ENCODE results near the gene RGS9BP. TPM values are rescaled to one million over a fixed set of nuclear protein-coding genes. Genes with fewer than 3 reads are reported as not detected.

RGS9BP gene
- total and polyA plus RNA-seq, 2 of the 13 experiments (the other 11 are each of a cell fraction or from before 2014, with no cell fraction given), result 0.01 TPM; not detected in 1

- POLR2A ChIA-PET, result no interaction called here
- in situ Hi-C loops (cut with HindIII; ENCODE audit: extremely low pct_ligation_motif_present, low pct_unique_long_range_greater_than_20kb), result no loop called here
- Histone ChIP-seq H2AFZ (ENCODE audit: low read length) (no peak overlapping the region), H3K4me3 (replicated peaks in 1 of 3; ENCODE audit: insufficient read depth in 1 of 3, low read depth in 2 of 3, low read length in 3 of 3) (no peak overlapping the region), H3K4me1 (ENCODE audit: insufficient read depth, low read length) (no peaks in the 10 kb centered on the region), H3K27me3 (ENCODE audit: control insufficient read depth in 1 of 2, insufficient read depth in 2 of 2, low read length in 2 of 2) (no peaks in the 10 kb centered on the region), H3K4me2 (ENCODE audit: low read depth, low read length) (no peak overlapping the region), H3K9ac (ENCODE audit: insufficient read depth, low read depth, low read length) (no peak overlapping the region), H3K36me3 (replicated peaks in 1 of 2; ENCODE audit: control insufficient read depth in 1 of 2, insufficient read depth in 2 of 2, low read length in 2 of 2) (peaks cover 17 to 41% of the 10 kb centered on the region in 2 experiments; a peak in 4 of 5 replicates), H3K79me2 (ENCODE audit: insufficient read depth, low read length) (no peaks in the 10 kb centered on the region), H3K27ac (ENCODE audit: extremely low read length, insufficient read depth, low read length) (no peak overlapping the region), H3K9me3 (ENCODE audit: low read length) (no peaks in the 10 kb centered on the region), H4K20me1 (ENCODE audit: insufficient read depth, low read length) (no peaks in the 10 kb centered on the region)
- TF ChIP-seq REXO4 (CRISPR knock-in tag; IDR thresholded peaks at IDR 0.05; ENCODE audit: borderline replicate concordance) (no peak), PAWR (CRISPR knock-in tag; IDR thresholded peaks at IDR 0.05; ENCODE audit: borderline replicate concordance) (no peak), RFX5 (IDR thresholded peaks at IDR 0.05; ENCODE audit: low read depth, low read length) (no peak), ZSCAN22 (CRISPR knock-in tag; IDR thresholded peaks at IDR 0.05) (no peak), ZNF354B (CRISPR knock-in tag; IDR thresholded peaks at IDR 0.05) (no peak), MBNL3 (CRISPR knock-in tag; conservative IDR thresholded peaks at IDR 0.05) (no peak), ATAD3A (CRISPR knock-in tag; IDR thresholded peaks at IDR 0.05) (no peak), CCAR2 (optimal IDR thresholded peaks at IDR 0.05; ENCODE audit: low read depth, low read length) (no peak), ZNF878 (CRISPR knock-in tag; IDR thresholded peaks at IDR 0.05) (no peak)
- 95% methylated on average over 5 of the region's 5 CpGs for WGBS (ENCODE audit: low lambda C conversion rate)
- no TSS peak for BruUV-seq (replicated peaks)
- intact Hi-C loops (cut with micrococcal nuclease; ENCODE audit: unreplicated experiment), result no loop called here
- DNase-seq (ENCODE audit: low spot score) (no peak), ATAC-seq (no peak), FAIRE-seq (no peak)
- CTCF ChIA-PET (ENCODE audit: low intra/inter-chr PET ratio, low total read pairs), result no interaction called here
These were observed 25.0 kb upstream of the RGS9BP start for GRCh38 chr19:32650671-32651070.

GRCh38 chr19:32651729-32652140, 23.9 kb upstream of the RGS9BP start:
- no peaks in the 10 kb centered on the region for H3K79me2 ChIP-seq (ENCODE audit: insufficient read depth, low read length)
- BruUV-seq (replicated peaks), result no TSS peak
- no peaks in the 10 kb centered on the region for H3K9me3 ChIP-seq (ENCODE audit: low read length)
- no peak overlapping the region for H3K4me2 ChIP-seq (ENCODE audit: low read depth, low read length)
- peaks cover 16 to 37% of the 10 kb centered on the region in 2 experiments; a peak in 4 of 5 replicates for H3K36me3 ChIP-seq (replicated peaks in 1 of 2; ENCODE audit: control insufficient read depth in 1 of 2, insufficient read depth in 2 of 2, low read length in 2 of 2)
- no peak for TF ChIP-seq ZNF362 (CRISPR knock-in tag; IDR thresholded peaks at IDR 0.05; ENCODE audit: borderline replicate concordance)
- no peak for TF ChIP-seq ZNF3 (CRISPR knock-in tag; IDR thresholded peaks at IDR 0.05)
- TF ChIP-seq SIX4 (CRISPR knock-in tag; IDR thresholded peaks at IDR 0.05), result no peak
- no peak for TF ChIP-seq HNRNPLL (IDR thresholded peaks at IDR 0.05; ENCODE audit: low read depth, low read length, poor library complexity, severe bottlenecking)
- TF ChIP-seq MED1 (CRISPR knock-in tag; IDR thresholded peaks at IDR 0.05), result no peak
- TF ChIP-seq TFDP2 (CRISPR knock-in tag; IDR thresholded peaks at IDR 0.05), result no peak
- TF ChIP-seq ZNF720 (CRISPR knock-in tag; IDR thresholded peaks at IDR 0.05), result no peak
- H3K27ac ChIP-seq (ENCODE audit: extremely low read length, insufficient read depth, low read length), result no peak overlapping the region
- FAIRE-seq, result no peak
- no peaks in the 10 kb centered on the region for H4K20me1 ChIP-seq (ENCODE audit: insufficient read depth, low read length)
- no peak overlapping the region for H3K4me3 ChIP-seq (replicated peaks in 1 of 3; ENCODE audit: insufficient read depth in 1 of 3, low read depth in 2 of 3, low read length in 3 of 3)
- no peak overlapping the region for H2AFZ ChIP-seq (ENCODE audit: low read length)
- no peaks in the 10 kb centered on the region for H3K27me3 ChIP-seq (ENCODE audit: control insufficient read depth in 1 of 2, insufficient read depth in 2 of 2, low read length in 2 of 2)
- no peak for ATAC-seq
- POLR2A ChIA-PET, result no interaction called here
- intact Hi-C loops (cut with micrococcal nuclease; ENCODE audit: unreplicated experiment) (no loop called here), in situ Hi-C loops (cut with HindIII; ENCODE audit: extremely low pct_ligation_motif_present, low pct_unique_long_range_greater_than_20kb) (no loop called here)
- CTCF ChIA-PET (ENCODE audit: low intra/inter-chr PET ratio, low total read pairs), result no interaction called here
- H3K9ac ChIP-seq (ENCODE audit: insufficient read depth, low read depth, low read length), result no peak overlapping the region
- WGBS (ENCODE audit: low lambda C conversion rate), result 89% methylated on average over 7 of the region's 8 CpGs
- no peaks in the 10 kb centered on the region for H3K4me1 ChIP-seq (ENCODE audit: insufficient read depth, low read length)
- DNase-seq (ENCODE audit: low spot score), result no peak

All from HepG2 (cell line).